ENCODE measurements around the gene AFF3. TPM values are rescaled to one million over a fixed set of nuclear protein-coding genes. Genes with fewer than 3 reads are reported as not detected.

The AFF3 gene
- total RNA-seq, 4 donors from 2014 or later: 2.1 to 7.3 (median 3.5) TPM

DNA sequence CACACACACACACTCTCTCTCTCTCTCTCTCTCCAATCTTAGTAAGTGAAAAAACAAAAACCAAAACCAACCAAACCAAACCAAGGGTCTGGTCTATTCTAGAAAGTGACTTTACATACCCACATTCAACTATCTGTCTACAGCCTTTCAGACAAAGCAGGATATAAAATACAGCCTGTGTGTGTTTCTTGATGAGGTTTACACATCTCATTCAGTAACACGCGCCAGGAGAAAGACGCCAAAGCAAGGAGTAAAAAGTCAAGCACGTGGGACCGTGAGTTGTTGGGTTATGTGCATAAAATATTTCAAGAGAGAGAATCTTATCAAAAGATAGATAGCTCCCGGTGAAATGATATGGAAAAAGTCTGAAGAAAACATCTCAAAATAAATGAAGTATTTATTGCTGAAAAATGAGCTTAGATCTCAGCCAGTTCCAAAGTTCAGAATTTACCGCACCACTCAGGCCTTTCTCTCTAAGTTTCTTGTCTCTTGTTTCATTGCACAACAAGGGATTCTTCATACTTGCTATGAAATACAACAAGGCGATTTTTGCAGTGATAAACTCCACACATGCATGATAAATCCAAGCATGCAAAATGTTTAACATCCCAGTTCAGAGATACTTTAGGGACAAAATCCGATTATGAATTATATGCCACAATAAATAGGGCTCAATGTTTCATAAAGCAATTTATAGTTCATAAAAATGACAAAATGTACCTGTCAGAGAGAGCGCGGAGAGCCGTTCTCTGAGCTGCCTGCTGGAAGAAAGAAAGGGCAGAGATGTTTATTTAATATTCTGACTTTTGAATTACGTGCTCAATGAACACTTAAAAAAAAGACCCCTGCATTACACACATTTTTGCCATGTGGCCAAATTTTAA, 493.2 kb downstream of the AFF3 start:
- no peak overlapping the region for H3K4me3 ChIP-seq (ENCODE audit: low read depth, poor library complexity, severe bottlenecking)
- TF ChIP-seq, protein P1, sequence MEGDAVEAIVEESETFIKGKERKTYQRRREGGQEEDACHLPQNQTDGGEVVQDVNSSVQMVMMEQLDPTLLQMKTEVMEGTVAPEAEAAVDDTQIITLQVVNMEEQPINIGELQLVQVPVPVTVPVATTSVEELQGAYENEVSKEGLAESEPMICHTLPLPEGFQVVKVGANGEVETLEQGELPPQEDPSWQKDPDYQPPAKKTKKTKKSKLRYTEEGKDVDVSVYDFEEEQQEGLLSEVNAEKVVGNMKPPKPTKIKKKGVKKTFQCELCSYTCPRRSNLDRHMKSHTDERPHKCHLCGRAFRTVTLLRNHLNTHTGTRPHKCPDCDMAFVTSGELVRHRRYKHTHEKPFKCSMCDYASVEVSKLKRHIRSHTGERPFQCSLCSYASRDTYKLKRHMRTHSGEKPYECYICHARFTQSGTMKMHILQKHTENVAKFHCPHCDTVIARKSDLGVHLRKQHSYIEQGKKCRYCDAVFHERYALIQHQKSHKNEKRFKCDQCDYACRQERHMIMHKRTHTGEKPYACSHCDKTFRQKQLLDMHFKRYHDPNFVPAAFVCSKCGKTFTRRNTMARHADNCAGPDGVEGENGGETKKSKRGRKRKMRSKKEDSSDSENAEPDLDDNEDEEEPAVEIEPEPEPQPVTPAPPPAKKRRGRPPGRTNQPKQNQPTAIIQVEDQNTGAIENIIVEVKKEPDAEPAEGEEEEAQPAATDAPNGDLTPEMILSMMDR (IDR thresholded peaks at IDR 0.05): no peak
- DNase-seq (ENCODE audit: low spot score in 2 of 2): no peak
- intact Hi-C loops (cut with DNase I; ENCODE audit: low total_unique reads): no loop called here
- 72 to 82% methylated on average over 13 of the region's 13 CpGs for WGBS, 2 donors

DNA sequence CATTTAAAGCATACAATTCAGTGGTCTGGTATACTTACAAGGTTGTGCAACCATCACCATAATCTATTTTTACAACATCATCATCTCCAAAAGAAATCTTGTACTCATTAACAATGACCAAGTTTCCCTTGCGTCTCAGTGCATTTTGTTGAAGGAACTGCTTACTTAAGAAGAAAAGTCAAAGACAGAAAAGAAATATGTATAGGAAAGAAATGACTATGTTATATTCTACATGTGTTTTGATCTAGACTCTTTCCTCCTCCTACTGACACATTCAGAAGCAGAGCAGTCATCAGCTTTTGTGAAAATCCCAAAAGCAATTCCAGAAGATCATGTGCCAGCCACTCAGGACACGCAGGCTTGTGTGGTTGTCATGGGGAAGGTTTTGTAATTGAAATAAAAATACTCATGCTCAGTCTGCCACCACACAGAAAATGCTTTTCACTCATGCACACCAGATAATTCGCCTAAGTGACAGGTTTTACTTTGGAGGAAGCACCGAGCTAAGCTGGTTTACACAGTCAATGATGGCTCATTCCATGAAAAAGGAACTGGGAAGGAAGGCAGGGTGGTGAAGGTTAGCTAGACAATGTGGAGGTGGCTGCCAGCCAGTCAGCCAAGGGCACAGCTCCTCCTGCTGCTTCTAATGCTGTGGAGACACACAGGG, 494.1 kb downstream of the AFF3 start:
- WGBS, 2 donors: 26 to 27% methylated on average over 4 of the region's 4 CpGs
- H3K4me3 ChIP-seq (ENCODE audit: low read depth, poor library complexity, severe bottlenecking): no peak overlapping the region
- TF ChIP-seq, protein P1 (IDR thresholded peaks at IDR 0.05): no peak
- no peak for TF ChIP-seq POLR2A (IDR thresholded peaks at IDR 0.05)
- DNase-seq (ENCODE audit: low spot score in 2 of 2): no peak
- intact Hi-C loops (cut with DNase I; ENCODE audit: low total_unique reads): no loop called here

DNA sequence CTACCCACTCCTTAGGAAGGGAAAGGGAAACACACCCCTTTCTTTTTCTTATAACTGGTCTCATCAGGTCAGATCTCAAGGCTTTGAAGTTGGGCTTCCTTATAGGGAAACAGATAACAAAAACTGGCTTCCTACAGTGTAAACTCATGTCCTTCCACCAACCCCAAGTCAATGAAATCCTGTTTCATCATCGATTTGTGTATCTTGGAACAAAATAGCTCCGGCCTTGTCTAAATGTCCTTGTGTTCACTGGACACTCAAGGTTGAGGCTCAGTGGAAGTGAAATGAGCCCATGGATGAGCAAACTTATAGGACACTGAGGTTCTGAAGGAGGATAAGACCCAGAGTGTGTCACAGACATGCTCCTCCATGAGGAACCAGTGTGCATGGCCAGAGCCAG, 496.4 kb downstream of the AFF3 start:
- 77 to 90% methylated on average over 2 of the region's 2 CpGs for WGBS, 2 donors
- intact Hi-C loops (cut with DNase I; ENCODE audit: low total_unique reads): no loop called here

DNA sequence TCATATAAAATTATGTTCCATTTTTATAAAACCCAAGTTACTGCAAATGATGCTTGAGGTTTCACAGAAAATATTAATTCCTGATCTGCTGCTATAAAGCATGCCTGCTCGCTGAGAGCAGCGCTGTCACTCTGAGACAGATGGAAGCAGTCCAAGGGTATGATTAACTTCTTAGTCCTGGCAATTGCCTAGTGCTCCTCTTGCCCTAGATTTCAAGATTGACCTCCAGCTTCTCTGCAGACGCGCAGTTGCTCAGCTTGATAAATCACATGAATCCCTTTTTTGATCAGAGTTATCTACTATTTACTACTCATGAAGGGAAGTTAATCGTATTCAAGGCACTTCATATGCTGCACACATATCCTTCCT, 498.0 kb downstream of the AFF3 start:
- no peak for DNase-seq (ENCODE audit: low spot score in 2 of 2)
- intact Hi-C loops (cut with DNase I; ENCODE audit: low total_unique reads): no loop called here
- H3K4me3 ChIP-seq (ENCODE audit: low read depth, poor library complexity, severe bottlenecking): no peak overlapping the region
- TF ChIP-seq, protein P1 (IDR thresholded peaks at IDR 0.05): no peak
- no peak for TF ChIP-seq POLR2A (IDR thresholded peaks at IDR 0.05)
- WGBS, 2 donors: 22 to 31% methylated on average over 5 of the region's 5 CpGs

More for the DNA sequence above, 496.4 kb downstream of the AFF3 start:
- H3K4me3 ChIP-seq (ENCODE audit: low read depth, poor library complexity, severe bottlenecking): no peak overlapping the region
- no peak for DNase-seq (ENCODE audit: low spot score in 2 of 2)
- TF ChIP-seq, protein P1 (IDR thresholded peaks at IDR 0.05): no peak
- TF ChIP-seq POLR2A (IDR thresholded peaks at IDR 0.05): no peak

DNA sequence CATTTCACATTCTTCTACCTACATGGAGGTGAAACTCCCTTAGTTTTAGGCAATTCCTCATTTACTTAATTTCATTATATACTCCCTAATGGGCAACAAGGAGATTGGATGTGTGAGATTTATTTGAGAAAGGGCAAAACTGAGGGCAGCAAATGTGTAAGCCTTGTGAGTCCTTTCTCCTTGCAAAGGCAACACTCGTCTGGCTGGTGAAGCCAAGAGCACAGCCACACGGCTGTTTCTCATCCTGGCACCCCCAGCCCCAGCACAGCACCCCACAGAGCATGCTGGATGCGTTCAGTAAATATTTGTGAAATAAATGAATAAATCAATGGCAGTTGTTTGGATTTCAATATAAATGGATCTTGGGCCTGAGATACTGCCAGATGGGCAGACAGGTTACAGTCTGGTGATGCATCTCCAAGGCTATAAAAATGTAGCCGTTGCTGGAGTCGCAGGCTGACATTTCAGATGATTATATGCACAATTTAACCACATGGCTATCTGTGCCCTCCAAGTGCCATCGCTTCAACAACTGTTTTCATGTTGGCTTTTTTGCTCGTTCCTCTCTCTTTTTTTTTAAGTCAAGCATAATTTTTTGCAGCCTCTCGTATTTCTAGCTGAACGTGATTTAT, 498.5 kb downstream of the AFF3 start:
- intact Hi-C loops (cut with DNase I; ENCODE audit: low total_unique reads): no loop called here
- 57 to 64% methylated on average over 9 of the region's 9 CpGs for WGBS, 2 donors

More for the DNA sequence above, 498.5 kb downstream of the AFF3 start:
- no peak for TF ChIP-seq POLR2A (IDR thresholded peaks at IDR 0.05)
- TF ChIP-seq, protein P1 (IDR thresholded peaks at IDR 0.05): no peak
- no peak overlapping the region for H3K4me3 ChIP-seq (ENCODE audit: low read depth, poor library complexity, severe bottlenecking)
- peak in 1 of 2 donors; percentile 26 for DNase-seq (ENCODE audit: low spot score in 2 of 2)

All from lower leg skin (tissue), 4 donors.